ENCODE measurements around the gene CLINT1.

CLINT1 gene

GRCh38 chr5:157748760-157749461 is 110.0 kb downstream of the CLINT1 start:
- no peak for DNase-seq

GRCh38 chr5:157747766-157748700 is 110.9 kb downstream of the CLINT1 start:
- DNase-seq, result no peak

GRCh38 chr5:157747173-157747740 is 111.7 kb downstream of the CLINT1 start:
- no peak for DNase-seq

- DNase-seq, result no peak
These were observed 113.9 kb downstream of the CLINT1 start for GRCh38 chr5:157745041-157745456.

GRCh38 chr5:157744051-157745011 is 114.6 kb downstream of the CLINT1 start:
- no peak for DNase-seq

GRCh38 chr5:157743163-157744050 is 115.5 kb downstream of the CLINT1 start, which contains the start of gene LSM11:
Gene LSM11, plus strand, starts transcription at chr5:157743712. Its CDS starts 39 bp downstream, at chr5:157743751.
- DNase-seq, result peak; percentile 89

- no peak for DNase-seq
These were observed 117.8 kb downstream of the CLINT1 start for GRCh38 chr5:157741131-157741530.

GRCh38 chr5:157740229-157740610 is 118.7 kb downstream of the CLINT1 start:
- DNase-seq, result no peak

GRCh38 chr5:157739388-157740228 is 119.3 kb downstream of the CLINT1 start:
- DNase-seq, result no peak

GRCh38 chr5:157735991-157736390 is 123.0 kb downstream of the CLINT1 start:
- no peak for DNase-seq
